Endometrial microvascular endothelial cells (primary cell): Measurements from ENCODE around the gene SLX4. TPM values are rescaled to one million over a fixed set of nuclear protein-coding genes. Genes with fewer than 3 reads are reported as not detected.

Experiments used
- in situ Hi-C: cut with HindIII; loops from 2 replicates; pipeline ENCODE4 v1.10.0; 2017; ENCODE audit warnings: low sequenced_read_pairs, low pct_unique_long_range_greater_than_20kb; ENCODE audit errors: inconsistent ontology term
- total RNA-seq: library from RNA; depleted of rRNA; stranded (reverse); fragments of >200 nt; gene quantifications from one replicate; pipeline ENCODE4 v1.2.3, GENCODE V29; 2015; ENCODE audit errors: inconsistent ontology term

SLX4 gene
- total RNA-seq, 1 donor from 2014 or later: 9.7 TPM

- in situ Hi-C loops: no loop called here
These were observed 3.8 kb downstream of the SLX4 start for GRCh38 chr16:3607634-3608033.

GRCh38 chr16:3607161-3607560, 4.2 kb downstream of the SLX4 start:
- in situ Hi-C loops: no loop called here

- in situ Hi-C loops: no loop called here
These were observed 5.0 kb downstream of the SLX4 start for GRCh38 chr16:3606441-3606840.

- in situ Hi-C loops: no loop called here
These were observed 9.1 kb downstream of the SLX4 start for GRCh38 chr16:3602320-3602653.

- in situ Hi-C loops: no loop called here
These were observed 9.6 kb downstream of the SLX4 start for GRCh38 chr16:3601614-3602319.

- in situ Hi-C loops: no loop called here
These were observed 11.5 kb downstream of the SLX4 start for GRCh38 chr16:3599922-3600321.

- in situ Hi-C loops: no loop called here
These were observed 12.3 kb downstream of the SLX4 start for GRCh38 chr16:3599121-3599520.

GRCh38 chr16:3598236-3598635, 13.2 kb downstream of the SLX4 start:
- in situ Hi-C loops: no loop called here

- in situ Hi-C loops: no loop called here
These were observed 13.7 kb downstream of the SLX4 start for GRCh38 chr16:3597676-3598075.

GRCh38 chr16:3597226-3597625, 14.2 kb downstream of the SLX4 start:
- in situ Hi-C loops: no loop called here

- in situ Hi-C loops: no loop called here
These were observed 15.1 kb downstream of the SLX4 start for GRCh38 chr16:3596101-3596861.

- in situ Hi-C loops: no loop called here
These were observed 15.8 kb downstream of the SLX4 start for GRCh38 chr16:3595521-3596021.

- in situ Hi-C loops: no loop called here
These were observed 16.3 kb downstream of the SLX4 start for GRCh38 chr16:3595110-3595486.

GRCh38 chr16:3594316-3595109, 16.9 kb downstream of the SLX4 start:
- in situ Hi-C loops: no loop called here

- in situ Hi-C loops: no loop called here
These were observed 18.8 kb downstream of the SLX4 start for GRCh38 chr16:3592559-3592958.

- in situ Hi-C loops: no loop called here
These were observed 19.4 kb downstream of the SLX4 start for GRCh38 chr16:3591991-3592390.

GRCh38 chr16:3591436-3591803, 20.0 kb downstream of the SLX4 start:
- in situ Hi-C loops: no loop called here

- in situ Hi-C loops: no loop called here
These were observed 20.5 kb downstream of the SLX4 start for GRCh38 chr16:3590736-3591435.

GRCh38 chr16:3589991-3590701, 21.3 kb downstream of the SLX4 start:
- in situ Hi-C loops: no loop called here
